ENCODE results near the gene LHFPL6.

LHFPL6 gene

DNA sequence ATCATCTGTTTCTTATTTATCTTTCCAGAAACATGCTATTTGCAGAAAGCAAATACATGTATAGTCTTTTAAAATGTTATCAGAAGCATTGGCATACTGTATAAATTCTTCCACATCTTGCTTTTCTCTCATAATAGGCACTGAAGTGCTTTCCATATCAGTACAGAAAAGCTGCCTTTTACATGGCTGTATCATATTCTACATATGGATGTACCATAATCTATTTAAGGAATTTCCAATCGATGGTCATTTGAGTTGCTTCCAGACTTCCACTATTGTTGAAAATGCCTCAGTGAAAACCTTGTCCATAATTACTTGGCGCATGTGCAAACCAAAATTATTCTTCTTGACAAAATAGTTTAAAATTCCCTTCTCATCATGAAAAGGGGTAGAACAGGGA is 272.5 kb downstream of the LHFPL6 start:
- no peak for DNase-seq

DNA sequence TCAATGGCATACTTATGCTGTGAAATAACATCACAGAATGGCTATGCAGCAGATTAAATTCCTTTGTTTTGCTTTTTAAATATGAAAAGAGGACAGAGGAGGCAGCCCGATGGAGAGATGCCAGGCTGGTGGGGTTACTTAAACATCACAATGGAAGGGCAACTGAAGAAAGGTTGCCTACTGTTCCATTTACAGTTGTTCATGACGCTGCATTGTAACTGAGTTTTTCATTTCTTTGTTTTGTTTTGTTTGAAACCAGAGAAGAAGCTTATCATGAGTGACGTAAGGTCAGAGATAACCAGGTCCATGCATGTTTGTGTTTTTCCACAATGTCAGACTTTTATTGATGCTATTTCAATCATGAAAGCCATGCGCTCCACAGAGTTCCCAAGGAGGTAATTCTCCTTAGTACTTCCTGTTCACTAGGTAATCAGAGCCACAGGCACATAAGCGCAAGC is 273.8 kb downstream of the LHFPL6 start:
- DNase-seq = no peak

DNA sequence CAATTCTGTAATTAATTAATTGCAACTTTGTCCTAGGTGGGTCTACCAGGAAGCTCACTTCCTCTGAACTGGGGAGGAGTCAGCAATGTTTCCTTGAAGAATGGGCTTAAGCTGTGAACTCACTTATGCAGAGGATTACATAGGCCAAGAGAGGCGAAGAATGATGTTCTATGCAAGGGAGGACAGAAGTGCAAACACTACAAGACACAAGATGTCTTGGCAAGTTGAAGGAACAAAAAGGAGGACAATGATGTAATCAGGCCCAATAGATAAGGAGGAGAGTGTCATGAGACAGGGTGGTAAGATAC is 275.9 kb downstream of the LHFPL6 start:
- no peak for DNase-seq

DNA sequence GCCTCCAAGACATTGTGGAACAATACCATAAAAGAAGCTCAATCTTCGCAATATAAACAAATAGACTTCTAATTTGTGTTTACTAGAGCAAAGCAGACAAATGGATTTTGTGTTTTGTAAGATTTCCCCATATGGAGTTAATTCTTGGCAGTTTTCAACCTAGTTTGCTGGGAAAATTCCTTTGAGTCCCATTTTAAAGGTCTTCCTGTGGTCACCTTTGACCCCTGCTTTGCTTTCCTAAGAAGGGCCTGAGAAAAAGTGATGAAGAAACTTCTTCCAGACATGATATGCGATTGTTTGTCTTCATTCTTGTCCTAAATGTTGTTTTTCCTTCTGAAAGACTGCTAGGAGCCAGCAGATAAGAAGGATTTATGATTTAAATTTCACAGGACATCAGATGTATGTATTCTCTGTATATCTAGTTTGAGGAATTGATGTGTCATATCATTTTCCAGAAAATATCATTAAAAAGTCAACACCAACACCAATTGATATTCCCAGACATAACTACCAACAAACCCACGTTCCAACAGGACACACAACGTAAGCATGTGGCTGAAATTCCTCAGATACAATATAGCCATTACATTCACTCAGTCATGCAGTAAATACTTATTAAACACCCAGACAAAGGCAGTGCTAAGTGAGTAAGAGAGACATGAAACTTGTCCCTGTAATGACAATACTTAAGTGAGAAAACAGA is 276.4 kb downstream of the LHFPL6 start:
- no peak for DNase-seq

DNA sequence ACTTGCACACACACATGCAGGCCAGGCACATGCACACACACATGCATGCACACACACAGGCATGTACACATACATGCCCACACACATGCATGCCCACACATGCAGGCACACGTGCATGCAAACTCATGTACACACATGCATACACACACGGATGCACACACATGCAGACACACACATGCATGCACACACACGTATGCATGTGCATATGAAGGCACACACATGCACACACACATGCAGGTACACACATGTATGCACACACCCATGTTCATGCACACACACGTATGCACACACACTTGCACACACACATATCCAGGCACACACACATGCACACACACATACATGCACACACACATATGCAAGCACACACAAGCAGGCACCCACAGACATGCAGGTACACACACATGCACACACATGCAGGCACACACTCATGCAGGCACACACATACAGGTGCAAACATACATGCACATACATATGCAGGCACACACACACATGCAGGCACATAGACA is 278.1 kb downstream of the LHFPL6 start:
- no peak for DNase-seq

DNA sequence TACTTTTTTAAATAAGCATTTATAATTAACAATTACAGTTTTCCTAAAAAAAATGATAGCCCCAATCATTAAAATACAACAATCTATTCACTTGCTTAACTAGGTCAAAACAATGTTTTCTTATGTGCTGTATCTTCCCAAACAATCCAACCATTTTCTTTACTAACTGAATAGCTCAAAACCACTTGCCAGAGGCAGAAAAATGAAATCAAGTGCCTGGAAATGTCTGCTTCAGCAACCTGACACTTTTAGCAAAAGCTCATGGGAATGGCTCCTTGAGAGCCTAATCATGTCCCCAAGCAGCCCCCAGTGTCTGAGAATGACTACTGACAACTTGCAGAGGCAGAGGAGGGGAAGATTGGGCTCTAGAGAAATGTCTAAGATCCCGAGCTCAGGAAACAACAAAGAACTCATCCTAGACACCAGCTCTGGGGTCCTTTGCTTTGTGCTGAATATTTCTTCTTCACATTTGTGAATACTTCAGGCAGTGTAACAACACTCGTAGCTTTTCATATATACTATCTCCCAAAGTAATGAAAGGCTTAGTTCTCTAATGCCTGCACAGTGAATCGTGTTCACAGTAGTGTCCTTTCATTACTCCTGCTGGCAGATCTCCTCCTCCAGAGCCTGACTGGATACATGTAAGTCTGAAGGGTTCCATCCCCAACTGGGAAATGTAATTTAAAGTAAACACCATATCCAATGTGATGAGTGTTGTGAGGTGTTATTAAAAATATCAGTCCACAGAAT is 280.0 kb downstream of the LHFPL6 start:
- DNase-seq = no peak

DNA sequence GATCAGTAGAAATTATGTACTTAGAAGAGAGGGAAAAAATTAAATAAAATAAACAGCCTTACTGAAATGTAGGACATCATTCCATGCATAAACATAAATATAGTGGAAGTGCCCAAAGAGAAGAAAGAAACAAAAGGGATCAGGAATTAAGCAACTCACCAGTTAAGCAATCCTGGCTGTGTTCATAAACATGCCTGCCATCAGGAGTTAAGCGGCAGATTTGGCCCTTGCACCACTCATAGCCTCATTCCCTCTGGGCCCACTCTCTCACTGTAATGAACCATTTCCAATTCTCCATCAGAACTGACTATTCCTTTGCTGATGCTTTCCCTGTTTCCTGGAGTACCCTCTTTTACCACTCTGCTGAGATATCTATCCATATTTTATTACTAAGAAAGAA is 281.4 kb downstream of the LHFPL6 start:
- no peak for DNase-seq

DNA sequence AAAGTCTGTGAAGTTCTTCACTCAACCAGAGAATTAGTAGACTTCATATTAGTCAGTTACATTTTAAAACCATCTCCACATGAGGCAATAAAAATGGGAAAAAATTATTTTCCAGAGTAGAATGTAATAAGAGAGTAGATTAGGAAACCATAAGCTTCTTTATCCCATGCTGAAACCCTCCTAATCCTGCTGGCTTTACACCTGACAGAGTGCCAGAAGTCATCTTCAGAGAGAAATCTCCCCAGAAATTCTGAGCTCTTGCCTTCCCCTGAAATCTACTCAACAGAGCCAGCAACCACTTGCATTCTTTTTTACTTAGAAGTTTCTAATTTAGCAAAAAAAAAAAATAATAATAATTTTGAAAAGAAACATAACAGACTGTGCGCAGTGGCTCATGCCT is 284.8 kb downstream of the LHFPL6 start:
- DNase-seq = no peak

DNA sequence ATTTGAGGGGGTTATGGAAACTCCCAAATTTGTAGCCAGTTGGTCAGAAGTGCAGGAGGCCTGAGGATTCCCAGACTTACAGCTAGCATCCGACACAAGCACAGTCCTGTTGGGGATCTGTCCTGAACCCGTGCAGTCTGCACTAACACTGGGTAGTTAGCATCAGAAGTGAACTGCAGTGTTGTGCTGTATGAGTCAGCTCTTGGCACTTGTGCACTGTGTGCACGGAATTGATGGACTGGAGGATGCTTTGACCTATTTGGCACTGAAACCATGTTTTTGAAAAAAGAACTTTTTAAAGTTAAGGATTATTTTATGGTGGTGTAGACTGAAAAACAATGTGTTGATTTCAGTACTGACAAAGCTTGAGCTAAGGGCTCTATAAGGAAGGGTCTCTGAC is 285.7 kb downstream of the LHFPL6 start:
- DNase-seq = no peak

DNA sequence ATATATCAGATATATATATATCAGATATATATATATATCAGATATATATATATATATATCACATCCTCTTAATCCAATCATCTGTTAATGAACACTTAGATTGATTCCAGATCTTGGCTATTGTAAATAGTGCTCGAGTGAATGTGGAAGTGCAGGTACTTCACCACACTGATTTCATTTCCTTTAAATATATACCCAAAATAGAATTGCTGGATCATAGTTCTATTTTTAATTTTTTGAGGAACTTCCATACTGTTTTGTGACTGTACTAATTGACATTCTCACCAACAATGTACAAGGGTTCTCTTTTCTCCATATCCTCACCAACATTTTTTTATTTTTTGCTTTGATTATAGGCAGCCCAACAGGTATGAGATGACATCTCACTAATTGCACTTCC is 287.2 kb downstream of the LHFPL6 start:
- no peak for DNase-seq

DNA sequence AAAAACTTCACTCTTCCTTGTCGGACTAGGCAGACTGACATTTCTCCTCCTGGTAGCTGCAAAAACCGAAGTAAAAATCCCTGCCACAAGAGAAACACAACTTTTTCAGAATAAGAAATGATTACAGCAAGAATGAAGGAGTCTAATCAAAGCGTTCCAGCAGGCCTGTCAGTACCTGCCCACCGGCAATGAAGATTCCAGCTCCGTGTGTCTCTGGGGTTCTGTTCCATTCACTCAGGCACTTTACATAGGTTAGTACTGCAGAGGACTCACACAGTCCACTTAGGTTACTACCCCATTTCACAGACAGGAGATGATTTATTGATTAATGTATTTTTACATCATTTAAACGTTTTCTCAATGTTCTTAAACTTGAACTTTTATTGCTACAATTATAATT is 289.3 kb downstream of the LHFPL6 start:
- DNase-seq = no peak

DNA sequence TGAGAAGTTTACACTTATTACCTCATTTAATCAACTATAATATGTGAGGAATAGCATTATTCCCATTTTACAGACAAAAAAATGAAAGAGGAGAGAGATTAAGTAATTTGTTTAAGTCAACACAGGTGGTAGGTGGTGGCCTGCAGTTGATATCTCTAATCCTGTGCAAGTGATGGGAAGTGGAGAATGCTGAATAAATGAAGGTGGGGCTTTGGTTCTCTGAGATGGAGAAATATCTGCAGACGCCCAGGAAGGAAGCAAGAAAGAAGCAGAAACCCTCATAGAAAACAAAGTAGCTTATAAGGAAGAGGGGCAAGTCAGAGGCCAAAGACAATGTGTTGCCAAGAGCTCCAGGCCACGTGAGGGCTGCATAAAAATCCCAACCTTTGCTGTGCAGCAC is 290.4 kb downstream of the LHFPL6 start:
- DNase-seq = no peak

DNA sequence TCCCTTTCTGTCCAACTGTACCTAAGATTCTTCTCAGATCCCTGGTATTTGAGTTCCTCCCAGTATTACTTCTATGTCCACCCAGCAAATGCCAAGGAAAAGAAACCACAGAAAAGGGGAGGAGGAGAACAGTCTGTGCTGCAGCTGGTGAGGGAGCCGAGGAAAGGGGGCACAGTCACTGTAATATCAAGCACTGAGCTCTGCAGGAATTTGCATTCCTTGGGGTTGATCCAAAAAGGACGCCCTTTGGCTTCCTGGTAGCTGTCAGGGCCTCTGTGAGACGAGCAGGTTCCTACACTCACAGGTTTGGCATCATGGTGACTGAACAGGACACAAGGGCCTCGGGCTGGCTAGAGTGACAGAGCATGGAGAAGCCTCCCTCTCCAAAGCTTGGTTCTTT is 291.4 kb downstream of the LHFPL6 start:
- DNase-seq = no peak

DNA sequence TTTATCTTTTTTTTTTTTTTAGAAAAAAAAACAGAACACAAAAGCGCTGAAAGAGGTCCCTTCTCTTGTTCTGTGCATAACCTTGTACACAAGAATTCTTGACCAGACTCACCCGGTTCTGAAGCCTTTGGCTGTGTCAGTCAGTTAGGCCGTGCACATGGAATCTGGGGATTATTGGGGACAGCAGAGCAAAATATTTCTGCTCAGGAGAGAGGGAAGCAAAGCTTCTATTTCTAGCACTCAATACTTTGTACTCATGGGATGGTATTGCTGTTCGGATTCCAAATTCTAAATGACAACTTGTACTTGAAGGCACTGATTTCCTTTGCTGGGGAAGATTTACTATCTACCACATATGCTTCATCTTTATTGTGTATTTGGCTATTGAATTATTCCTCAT is 292.0 kb downstream of the LHFPL6 start:
- no peak for DNase-seq

DNA sequence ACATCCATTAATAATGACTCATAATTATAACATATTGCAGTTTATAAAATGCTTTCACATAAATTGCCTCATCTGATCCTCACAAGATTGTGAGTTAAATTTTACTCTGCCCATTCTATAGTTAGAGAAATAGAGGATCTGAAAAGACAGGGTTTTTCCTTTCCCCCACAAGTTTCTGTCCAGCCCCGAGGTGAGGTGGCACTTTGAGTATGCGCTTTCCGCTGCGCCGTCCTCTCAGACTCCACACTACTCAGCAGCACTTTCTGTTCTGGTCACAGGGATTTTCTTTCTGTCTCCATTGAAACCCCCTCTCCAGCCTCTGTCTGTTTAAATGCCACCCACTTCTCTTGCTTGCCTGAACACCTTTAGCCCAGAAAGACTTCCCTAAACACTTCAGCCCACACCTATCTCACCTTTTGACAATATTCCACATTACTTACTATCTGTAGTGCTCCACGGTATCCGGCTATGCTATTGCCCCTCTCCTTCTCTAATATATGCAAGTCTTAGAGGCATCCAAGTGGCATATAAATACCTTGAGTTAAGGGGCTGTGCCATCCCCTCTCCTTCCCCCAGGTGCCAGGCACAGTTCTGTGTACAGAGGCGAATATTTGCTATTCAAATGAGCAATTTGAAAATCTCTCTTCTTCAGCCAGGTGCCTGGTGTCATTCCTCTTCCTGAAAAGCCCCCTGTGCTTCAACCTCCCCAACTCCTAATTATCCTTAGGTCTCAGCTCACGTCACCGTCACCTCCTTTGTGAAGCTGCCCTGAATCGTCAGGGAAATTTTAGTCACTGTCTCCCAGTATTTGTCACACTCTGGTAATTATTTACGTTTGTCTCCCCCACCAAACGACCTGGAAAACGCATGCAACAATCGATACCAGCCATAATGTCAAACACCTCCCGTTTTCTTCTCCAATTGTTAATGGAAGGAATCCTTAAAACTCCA is 296.1 kb downstream of the LHFPL6 start:
- no peak for DNase-seq

DNA sequence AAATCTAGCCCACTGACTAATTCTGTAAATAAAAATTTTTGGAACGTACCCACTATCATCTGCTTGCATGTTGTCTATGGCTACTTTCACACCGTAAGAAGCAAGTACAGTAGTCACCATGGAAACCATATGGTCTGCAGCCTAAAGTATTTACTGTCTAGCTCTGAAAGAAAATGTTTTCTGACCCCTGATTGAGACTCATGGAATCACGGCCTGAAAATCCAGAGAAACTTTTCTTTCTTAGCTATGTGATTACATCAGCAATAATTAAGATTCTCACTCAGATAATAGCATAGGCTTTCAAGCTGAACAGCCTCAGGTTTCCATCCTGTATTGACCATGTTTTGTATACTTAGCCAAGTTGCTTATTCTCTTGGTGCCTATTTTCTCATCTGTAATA is 300.2 kb downstream of the LHFPL6 start:
- no peak for DNase-seq

DNA sequence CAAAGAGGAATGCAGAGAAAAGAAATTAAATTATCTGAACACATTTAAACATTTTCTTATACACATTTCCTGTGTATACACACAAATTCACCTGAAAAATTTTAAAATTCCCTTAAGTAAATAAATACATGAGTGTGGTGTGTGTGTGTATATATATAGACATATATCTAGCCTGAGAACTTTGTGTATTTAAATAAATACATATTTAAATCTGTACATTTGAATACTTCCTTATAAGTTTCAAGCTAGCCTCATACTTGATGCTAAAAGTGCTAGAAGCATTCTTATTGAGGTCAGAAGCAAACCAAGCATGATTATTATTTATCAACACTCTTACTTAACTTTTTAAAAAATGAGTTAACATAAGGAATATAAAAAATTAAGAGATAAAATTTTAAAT is 304.0 kb downstream of the LHFPL6 start:
- DNase-seq = no peak

DNA sequence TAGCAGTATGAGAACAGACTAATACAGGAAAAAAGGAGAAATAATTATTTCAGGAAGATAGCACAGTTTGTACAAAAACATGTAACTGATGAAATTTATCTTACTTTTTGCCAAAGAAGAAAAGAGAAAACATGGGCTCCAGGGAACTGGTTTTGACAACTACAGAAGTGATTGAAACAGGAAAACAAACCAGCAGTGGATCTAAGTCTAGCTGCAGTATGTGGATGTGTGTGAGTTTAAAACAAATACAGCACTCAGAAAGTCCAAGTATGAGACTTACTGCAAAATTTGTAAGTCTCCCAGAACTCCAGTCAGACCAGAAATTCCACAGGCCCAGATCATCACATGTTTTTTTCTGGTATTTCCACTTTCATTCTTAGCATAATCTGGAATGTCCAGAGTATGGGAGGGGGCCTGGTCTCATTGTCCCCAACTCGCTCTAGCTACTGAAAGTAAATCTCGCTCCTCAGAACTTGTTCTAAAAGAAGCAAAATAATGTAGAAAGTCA is 305.3 kb downstream of the LHFPL6 start:
- no peak for DNase-seq

DNA sequence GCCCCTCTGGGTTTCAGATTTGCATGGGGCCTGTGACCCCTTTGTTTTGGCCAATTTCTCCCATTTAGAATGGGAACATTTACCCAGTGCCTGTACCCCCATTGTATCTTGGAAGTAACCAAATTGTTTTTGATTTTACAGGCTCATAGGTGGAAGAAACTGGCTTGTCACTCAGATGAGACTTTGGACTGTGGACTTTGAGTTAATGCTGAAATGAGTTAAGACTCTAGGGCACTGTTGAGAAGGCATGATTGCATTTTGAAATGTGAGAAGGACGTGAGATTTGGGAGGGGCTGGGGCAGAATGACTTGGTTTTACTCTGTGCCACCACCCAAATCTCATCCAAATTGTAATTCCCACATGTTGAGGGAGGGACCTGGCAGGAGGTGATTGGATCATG is 306.0 kb downstream of the LHFPL6 start:
- no peak for DNase-seq

DNA sequence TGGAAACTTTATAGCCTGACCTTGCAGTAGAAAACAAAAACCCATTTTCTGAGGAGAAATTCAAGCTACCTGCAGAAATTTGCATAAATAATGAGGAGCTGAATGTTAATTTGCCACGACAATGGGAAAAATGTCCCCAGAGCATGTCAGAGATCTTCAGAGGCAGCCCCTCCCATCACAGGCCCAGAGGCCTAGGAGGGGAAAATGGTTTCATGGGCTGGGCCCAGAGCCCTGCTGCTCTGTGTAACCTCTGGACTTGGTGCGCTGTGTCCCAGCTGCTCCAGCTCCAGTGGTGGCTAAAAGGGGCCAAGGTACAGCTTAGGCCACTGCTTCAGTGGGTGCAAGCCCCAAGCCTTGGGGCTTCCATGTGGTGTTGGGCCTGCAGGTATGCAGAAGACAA is 306.8 kb downstream of the LHFPL6 start:
- DNase-seq = no peak

Data from CD4-positive, alpha-beta T cell treated with Interleukin-12 subunit alpha and Interleukin-12 subunit beta, for 1 hour (primary cell).